ENCODE measurements around the gene TMEM91. TPM values are rescaled to one million over a fixed set of nuclear protein-coding genes. Genes with fewer than 3 reads are reported as not detected.

Gene TMEM91
- total and polyA plus RNA-seq, 2 of the 13 experiments (the other 11 are each of a cell fraction or from before 2014, with no cell fraction given) = 6.3 to 10.3 TPM

DNA sequence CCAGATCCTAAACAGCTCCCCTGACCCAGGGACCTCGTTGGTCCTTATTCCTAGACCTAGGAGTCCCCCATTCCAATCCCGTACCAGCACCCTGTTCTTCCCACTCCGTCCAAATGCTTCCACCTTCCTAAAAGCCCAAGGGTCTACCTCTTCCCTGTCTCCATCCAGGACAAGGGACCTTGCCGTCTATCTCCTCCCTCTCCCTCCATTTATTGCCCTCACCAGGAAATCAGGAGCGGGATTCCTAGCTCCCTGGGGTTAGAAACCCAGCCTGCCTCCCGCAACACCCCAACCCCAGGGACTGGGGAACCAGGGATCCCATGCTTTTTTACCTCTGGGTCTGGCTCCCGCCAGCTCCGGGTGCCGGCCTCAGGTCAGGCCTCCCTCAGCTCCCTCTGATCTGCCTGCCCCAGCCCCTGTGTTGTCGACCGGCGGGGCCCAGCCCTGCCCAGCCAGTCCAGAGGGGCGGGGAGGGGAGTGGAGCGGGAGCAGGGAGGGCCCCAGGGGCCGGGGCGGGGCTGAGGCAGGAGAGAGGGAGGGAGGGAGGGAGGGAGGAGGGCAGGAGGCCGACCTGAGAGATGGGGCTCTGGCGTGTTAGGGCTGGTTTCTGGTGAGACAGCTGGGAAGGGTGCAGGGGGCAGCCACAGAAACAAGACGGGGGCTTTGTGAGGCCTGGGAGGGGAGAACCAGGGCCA, 50.8 kb downstream of the TMEM91 start, which contains the start of gene B3GNT8 (continued):
- TF ChIP-seq, protein P1, sequence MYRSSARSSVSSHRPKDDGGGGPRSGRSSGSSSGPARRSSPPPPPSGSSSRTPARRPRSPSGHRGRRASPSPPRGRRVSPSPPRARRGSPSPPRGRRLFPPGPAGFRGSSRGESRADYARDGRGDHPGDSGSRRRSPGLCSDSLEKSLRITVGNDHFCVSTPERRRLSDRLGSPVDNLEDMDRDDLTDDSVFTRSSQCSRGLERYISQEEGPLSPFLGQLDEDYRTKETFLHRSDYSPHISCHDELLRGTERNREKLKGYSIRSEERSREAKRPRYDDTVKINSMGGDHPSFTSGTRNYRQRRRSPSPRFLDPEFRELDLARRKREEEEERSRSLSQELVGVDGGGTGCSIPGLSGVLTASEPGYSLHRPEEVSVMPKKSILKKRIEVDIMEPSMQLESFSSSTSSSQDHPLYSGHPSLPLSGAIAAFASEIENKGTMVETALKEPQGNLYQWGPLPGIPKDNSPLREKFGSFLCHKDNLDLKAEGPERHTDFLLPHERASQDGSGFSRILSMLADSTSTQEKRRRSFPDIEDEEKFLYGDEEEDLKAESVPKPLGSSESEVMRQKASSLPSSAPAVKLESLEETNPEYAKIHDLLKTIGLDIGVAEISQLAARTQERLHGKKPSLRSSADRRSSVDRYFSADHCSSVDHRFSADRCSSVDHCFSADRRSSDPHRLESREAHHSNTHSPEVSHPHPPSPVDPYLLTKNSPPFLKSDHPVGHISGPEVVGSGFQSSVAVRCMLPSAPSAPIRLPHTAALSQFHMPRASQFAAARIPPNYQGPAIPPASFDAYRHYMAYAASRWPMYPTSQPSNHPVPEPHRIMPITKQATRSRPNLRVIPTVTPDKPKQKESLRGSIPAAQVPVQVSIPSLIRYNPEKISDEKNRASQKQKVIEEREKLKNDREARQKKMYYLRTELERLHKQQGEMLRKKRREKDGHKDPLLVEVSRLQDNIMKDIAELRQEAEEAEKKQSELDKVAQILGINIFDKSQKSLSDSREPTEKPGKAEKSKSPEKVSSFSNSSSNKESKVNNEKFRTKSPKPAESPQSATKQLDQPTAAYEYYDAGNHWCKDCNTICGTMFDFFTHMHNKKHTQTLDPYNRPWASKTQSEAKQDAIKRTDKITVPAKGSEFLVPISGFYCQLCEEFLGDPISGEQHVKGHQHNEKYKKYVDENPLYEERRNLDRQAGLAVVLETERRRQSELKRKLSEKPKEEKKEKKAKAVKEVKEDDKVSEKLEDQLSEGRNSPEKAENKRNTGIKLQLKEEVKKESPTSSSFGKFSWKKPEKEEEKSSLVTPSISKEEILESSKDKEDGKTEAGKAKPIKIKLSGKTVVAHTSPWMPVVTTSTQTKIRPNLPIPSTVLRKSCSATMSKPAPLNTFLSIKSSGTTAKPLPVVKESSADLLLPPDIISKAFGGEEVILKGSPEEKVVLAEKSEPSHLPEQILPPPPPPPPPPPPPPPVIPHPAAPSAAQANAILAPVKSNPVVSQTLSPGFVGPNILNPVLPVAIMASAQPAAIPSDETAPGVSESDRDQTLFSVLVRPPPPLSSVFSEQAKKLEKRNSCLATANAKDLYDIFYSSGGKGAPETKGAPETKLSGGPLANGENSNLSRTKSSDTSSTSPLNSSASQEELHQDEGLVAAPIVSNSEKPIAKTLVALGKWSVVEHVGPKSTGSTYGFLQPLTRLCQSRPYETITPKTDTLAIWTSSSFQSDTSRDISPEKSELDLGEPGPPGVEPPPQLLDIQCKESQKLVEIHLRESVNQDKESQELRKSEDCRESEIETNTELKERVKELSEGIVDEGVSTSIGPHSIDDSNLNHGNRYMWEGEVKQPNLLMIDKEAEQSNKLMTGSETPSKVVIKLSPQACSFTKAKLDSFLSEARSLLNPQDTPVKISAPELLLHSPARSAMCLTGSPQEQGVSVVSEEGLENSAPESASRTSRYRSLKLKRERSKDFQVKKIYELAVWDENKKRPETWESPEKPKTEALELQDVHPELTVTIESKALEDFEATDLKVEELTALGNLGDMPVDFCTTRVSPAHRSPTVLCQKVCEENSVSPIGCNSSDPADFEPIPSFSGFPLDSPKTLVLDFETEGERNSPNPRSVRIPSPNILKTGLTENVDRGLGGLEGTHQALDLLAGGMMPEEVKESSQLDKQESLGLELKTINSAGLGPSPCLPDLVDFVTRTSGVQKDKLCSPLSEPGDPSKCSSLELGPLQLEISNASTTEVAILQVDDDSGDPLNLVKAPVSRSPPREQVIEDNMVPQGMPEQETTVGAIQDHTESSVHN (CRISPR knock-in tag; IDR thresholded peaks at IDR 0.05) = no peak
- TF ChIP-seq SMYD3 (CRISPR knock-in tag; IDR thresholded peaks at IDR 0.05) (no peak), RXRA (CRISPR knock-in tag; IDR thresholded peaks at IDR 0.05) (no peak), PCBP2 (optimal IDR thresholded peaks at IDR 0.05; ENCODE audit: low read depth, low read length, poor library complexity, severe bottlenecking) (no peak), SRSF1 (optimal IDR thresholded peaks at IDR 0.05; ENCODE audit: low read depth, low read length) (no peak), ZMYM4 (CRISPR knock-in tag; IDR thresholded peaks at IDR 0.05) (no peak), RFX5 (IDR thresholded peaks at IDR 0.05; ENCODE audit: low read depth, low read length) (no peak), GFI1 (CRISPR knock-in tag; IDR thresholded peaks at IDR 0.05; ENCODE audit: borderline replicate concordance) (peak; percentile 30; the same call in 1 of the 2 replicates), ZKSCAN8 (CRISPR knock-in tag; IDR thresholded peaks at IDR 0.05; ENCODE audit: borderline replicate concordance) (no peak), CBX1 (IDR thresholded peaks at IDR 0.05; ENCODE audit: low read depth) (no peak), ISL2 (CRISPR knock-in tag; IDR thresholded peaks at IDR 0.05) (no peak), ZNF724P (CRISPR knock-in tag; IDR thresholded peaks at IDR 0.05; ENCODE audit: borderline replicate concordance) (no peak), ZNF33A (CRISPR knock-in tag; IDR thresholded peaks at IDR 0.05; ENCODE audit: borderline replicate concordance) (no peak), NFIC (IDR thresholded peaks at IDR 0.05; ENCODE audit: low read length) (no peak), DR1 (CRISPR knock-in tag; IDR thresholded peaks at IDR 0.05) (no peak), PITX1 (CRISPR knock-in tag; IDR thresholded peaks at IDR 0.05) (no peak), HOXA3 (CRISPR knock-in tag; IDR thresholded peaks at IDR 0.05) (no peak), TSC22D2 (CRISPR knock-in tag; IDR thresholded peaks at IDR 0.05; ENCODE audit: borderline replicate concordance) (no peak), ZNF430 (CRISPR knock-in tag; IDR thresholded peaks at IDR 0.05) (peak; percentile 84; the same call in 1 of the 2 replicates), PRDM4 (CRISPR knock-in tag; IDR thresholded peaks at IDR 0.05; ENCODE audit: borderline replicate concordance) (no peak)

Measured in HepG2 (cell line).